ENCODE results near the gene TMEM88.
A peak's percentile ranks its signal among the peaks of the same experiment; 100 is the strongest.

Gene TMEM88

DNA sequence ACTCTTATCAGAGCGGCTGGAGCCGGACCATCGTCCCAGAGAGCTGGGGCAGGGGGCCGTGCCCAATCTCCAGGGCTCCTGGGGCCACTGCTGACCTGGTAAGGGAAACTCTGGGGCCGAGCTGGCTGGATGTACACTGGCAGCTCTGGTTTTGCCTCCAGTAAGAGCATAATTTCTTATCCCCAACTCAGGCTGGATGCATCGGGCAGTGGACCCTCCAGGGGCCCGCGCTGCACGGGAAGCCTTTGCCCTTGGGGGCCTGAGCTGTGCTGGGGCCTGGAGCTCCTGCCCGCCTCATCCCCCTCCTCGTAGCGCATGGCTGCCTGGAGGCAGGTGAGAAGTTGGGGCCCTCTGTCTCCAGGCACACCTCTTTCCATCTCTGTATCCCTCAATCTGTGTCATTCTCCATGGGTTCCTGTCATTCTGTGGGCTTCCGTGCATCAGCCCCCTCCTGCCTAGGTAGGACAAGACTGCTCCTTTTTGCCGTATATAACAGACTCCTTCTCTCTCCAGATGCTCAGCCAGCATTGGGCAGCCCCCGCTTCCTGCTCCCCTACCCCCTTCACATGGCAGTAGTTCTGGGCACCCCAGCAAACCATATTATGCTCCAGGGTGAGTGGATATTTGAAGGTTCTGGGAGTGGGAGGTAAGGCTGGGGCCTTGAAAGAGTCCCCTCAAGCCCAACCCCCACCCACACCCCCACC lies 9.4 kb upstream of the TMEM88 start:
- no peak for DNase-seq

DNA sequence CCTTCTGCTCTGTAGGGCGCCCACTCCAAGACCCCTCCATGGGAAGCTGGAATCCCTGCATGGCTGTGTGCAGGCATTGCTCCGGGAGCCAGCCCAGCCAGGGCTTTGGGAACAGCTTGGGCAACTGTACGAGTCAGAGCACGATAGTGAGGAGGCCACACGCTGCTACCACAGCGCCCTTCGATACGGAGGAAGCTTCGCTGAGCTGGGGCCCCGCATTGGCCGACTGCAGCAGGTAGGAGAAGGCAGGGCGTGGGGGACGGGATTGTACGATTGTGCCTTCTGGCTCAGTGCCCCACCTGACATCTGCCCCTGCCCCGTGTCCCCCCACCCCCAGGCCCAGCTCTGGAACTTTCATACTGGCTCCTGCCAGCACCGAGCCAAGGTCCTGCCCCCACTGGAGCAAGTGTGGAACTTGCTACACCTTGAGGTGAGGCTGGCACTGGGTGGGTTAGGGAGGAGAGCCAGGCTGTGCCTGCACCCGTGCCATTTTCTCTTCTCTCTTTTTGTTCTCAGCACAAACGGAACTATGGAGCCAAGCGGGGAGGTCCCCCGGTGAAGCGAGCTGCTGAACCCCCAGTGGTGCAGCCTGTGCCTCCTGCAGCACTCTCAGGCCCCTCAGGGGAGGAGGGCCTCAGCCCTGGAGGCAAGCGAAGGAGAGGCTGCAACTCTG lies 8.7 kb upstream of the TMEM88 start:
- no peak for DNase-seq

- DNase-seq = no peak
Measured at GRCh38 chr17:7846765-7847661, 7.9 kb upstream of the TMEM88 start.

DNA sequence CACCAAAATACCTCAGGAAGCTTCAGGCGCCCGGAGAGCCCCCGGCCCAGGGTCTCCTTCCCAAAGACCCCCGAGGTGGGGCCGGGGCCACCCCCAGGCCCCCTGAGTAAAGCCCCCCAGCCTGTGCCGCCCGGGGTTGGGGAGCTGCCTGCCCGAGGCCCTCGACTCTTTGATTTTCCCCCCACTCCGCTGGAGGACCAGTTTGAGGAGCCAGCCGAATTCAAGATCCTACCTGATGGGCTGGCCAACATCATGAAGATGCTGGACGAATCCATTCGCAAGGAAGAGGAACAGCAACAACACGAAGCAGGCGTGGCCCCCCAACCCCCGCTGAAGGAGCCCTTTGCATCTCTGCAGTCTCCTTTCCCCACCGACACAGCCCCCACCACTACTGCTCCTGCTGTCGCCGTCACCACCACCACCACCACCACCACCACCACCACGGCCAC lies 6.7 kb upstream of the TMEM88 start:
- DNase-seq = no peak

GRCh38 chr17:7848739-7849129 lies 6.1 kb upstream of the TMEM88 start:
- DNase-seq = no peak

DNA sequence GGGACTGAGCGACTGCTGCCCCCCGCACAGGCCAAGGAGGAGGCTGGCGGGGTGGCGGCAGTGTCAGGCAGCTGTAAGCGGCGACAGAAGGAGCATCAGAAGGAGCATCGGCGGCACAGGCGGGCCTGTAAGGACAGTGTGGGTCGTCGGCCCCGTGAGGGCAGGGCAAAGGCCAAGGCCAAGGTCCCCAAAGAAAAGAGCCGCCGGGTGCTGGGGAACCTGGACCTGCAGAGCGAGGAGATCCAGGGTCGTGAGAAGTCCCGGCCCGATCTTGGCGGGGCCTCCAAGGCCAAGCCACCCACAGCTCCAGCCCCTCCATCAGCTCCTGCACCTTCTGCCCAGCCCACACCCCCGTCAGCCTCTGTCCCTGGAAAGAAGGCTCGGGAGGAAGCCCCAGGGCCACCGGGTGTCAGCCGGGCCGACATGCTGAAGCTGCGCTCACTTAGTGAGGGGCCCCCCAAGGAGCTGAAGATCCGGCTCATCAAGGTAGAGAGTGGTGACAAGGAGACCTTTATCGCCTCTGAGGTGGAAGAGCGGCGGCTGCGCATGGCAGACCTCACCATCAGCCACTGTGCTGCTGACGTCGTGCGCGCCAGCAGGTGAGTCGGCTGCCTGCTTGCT lies 5.6 kb upstream of the TMEM88 start:
- DNase-seq = no peak

DNA sequence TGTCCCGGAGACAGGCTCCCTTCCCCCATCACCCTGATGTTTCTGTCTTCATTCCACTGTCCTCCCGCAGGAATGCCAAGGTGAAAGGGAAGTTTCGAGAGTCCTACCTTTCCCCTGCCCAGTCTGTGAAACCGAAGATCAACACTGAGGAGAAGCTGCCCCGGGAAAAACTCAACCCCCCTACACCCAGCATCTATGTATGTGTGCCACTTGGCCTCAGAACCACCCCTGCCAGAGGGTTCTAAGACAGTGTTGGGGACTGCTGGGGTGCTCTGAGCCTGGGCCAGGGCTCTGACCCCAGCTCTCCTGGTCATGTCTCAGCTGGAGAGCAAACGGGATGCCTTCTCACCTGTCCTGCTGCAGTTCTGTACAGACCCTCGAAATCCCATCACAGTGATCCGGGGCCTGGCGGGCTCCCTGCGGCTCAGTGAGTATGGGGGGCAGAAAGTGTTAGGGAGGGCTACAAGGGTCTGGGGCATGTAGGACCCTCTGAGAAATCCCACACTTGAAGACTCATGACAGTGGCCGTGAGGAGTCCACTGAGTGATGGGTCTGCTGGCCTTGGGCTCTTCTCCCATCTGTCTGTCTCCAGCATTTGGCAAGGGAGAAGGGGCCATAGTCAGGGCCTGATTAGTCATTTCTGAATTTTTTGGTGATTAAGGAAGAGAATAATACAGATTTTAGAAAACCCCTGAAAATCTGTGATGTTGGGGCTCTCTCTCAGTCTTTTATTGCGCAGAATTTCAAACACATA lies 4.9 kb upstream of the TMEM88 start:
- no peak for DNase-seq

DNA sequence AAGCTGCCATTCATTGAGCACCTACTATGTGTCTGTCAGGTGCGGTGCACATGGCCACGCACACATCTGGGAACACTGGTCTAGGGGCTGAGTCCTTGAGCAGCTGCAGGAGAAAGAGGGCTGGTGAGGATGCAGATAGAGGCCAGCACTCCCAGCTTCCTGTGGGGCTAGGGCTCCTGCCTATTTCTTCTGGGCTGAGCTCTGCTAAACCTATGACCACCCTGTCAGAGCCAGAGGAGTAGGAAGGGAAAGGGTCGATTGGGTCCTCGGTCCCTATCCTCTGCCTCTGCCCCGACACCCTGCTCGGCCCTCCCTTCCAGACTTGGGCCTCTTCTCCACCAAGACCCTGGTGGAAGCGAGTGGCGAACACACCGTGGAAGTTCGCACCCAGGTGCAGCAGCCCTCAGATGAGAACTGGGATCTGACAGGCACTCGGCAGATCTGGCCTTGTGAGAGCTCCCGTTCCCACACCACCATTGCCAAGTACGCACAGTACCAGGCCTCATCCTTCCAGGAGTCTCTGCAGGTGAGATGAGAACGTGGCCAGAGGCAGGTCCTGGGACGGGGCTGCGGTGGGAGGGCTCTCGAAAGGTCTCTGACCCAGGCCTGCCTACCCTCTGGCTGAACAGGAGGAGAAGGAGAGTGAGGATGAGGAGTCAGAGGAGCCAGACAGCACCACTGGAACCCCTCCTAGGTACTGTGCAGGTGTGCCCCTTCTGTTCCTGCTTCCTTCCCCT lies 4.0 kb upstream of the TMEM88 start:
- DNase-seq = no peak

- peak; percentile 82 to 87 for DNase-seq
Measured at GRCh38 chr17:7851438-7852261, 3.2 kb upstream of the TMEM88 start.

GRCh38 chr17:7852262-7852670 lies 2.6 kb upstream of the TMEM88 start:
- DNase-seq = no peak

DNA sequence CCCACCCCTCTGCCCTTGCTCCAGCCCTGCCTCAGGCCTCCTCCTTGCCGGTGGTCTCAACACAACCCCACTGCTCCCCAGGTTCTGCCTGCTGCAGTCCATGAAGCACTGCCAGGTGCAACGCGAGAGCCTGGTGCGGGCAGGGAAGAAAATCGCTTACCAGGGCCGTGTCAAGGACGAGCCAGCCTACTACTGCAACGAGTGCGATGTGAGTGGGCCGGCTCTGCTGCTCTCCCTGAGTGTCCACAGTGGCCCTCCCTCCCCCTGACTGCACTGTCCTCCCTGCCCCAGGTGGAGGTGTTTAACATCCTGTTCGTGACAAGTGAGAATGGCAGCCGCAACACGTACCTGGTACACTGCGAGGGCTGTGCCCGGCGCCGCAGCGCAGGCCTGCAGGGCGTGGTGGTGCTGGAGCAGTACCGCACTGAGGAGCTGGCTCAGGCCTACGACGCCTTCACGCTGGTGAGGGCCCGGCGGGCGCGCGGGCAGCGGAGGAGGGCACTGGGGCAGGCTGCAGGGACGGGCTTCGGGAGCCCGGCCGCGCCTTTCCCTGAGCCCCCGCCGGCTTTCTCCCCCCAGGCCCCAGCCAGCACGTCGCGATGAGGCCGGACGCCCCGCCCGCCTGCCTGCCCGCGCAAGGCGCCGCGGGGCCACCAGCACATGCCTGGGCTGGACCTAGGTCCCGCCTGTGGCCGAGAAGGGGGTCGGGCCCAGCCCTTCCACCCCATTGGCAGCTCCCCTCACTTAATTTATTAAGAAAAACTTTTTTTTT lies 1.8 kb upstream of the TMEM88 start:
- no peak for DNase-seq

DNA sequence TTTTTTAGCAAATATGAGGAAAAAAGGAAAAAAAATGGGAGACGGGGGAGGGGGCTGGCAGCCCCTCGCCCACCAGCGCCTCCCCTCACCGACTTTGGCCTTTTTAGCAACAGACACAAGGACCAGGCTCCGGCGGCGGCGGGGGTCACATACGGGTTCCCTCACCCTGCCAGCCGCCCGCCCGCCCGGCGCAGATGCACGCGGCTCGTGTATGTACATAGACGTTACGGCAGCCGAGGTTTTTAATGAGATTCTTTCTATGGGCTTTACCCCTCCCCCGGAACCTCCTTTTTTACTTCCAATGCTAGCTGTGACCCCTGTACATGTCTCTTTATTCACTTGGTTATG lies 1.2 kb upstream of the TMEM88 start:
- DNase-seq = no peak

GRCh38 chr17:7854078-7854777 lies 638 bp upstream of the TMEM88 start:
- no peak for DNase-seq

GRCh38 chr17:7855660-7856010 lies 769 bp downstream of the TMEM88 start:
- no peak for DNase-seq

DNA sequence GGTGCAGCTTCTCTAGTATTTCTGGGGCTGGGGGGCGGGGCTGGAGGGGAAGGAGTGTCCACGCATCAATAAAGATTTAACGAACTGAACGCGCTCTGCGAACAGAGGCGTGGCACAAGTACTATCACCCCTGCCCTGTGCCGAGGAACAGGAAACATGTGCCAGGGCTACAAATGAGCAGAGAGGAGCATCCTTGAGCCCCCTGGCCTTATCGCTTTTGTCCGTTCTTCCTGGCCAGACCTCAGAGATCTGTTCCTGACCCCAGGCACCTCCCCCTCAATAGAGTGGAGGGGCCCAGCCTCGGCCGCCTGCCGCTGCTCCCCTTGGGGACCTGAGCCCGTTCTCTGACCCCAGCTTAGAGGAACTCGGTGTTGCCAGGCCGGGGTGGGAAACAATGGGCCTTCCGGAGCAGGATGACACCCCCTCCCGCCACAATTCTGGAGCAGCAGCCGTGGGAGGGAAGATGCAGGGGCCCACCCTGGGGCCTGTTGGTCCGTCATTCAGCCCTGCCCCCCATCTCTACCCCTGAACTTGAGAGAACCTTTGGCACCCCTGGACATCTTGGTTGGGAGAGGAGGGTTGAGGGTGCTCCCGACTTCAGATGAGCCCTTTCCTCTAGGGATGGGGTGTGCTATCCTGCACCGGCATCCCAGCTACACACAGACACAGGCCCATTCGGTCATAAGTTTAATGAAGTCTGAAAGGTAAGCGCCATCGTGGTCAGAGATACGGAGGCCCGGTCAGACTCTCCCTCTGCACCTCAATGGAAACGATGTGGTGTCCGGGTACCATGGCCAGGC lies 1.3 kb downstream of the TMEM88 start:
- no peak for DNase-seq

DNA sequence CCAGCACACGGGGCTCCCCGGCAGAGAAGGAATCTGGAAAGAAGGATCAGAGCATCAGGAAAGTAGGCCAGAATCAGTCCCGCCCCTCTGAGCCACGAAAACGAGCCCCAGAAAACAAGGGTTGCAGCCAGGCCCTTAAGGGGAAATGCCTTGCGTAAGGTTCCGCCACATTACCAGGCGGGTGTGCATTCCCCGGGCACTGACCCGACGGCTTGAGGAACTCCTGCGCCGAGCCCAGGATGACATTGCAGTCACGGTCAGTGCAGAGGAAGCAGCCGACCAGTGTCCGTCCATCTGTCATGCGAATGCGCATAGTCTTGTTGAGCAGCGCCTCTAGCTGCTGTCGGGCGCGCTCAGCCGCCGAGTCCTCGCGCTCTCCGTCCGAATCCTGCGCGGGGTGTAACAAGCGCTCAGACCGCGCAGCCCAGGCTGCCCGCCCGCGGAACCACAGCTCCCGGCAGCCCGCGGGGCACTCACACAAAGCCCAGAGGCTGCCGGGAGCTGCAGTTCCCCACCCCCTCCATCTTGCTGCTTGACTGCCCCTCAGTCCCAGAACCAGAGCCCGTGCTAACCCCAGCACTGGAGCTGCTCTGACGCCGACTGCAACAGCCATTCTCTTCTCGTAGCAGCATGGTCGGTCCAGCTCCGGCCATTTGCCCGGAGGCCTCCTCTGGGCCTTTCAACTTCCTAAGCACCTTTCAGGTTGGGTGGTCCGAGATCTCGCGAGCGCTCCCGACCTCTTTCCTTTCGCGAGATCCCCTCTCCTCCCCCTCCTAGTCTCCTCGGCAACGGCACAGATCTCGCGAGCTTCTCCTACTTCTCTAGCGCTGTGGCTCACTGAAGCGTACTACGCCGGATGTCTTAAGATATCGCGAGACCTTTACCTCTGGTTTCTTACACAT lies 2.2 kb downstream of the TMEM88 start, which contains the start of gene NAA38:
Gene NAA38, minus strand, starts transcription at position 749 of the 902 bp plus-strand sequence. Its CDS starts 96 bp downstream, at position 653.
- DNase-seq = peak; percentile 98

Measured in NCI-H1930 (cell line).